Putamen (tissue), 1 donor: ENCODE measurements around the gene DGKI.

Experiments used
- DNase-seq: peaks from one replicate; pipeline ENCODE4 v3.0.0-alpha.2; 2016; ENCODE audit warnings: low spot score

DGKI gene

GRCh38 chr7:137407078-137407477 lies 439.7 kb downstream of the DGKI start:
- no peak for DNase-seq

- no peak for DNase-seq
Observed at GRCh38 chr7:137404660-137405317, 442.0 kb downstream of the DGKI start.

GRCh38 chr7:137403353-137403695 lies 443.4 kb downstream of the DGKI start:
- DNase-seq: no peak

GRCh38 chr7:137402536-137403352 lies 444.0 kb downstream of the DGKI start:
- DNase-seq: no peak

- no peak for DNase-seq
Observed at GRCh38 chr7:137399827-137400823, 446.6 kb downstream of the DGKI start.

DNA sequence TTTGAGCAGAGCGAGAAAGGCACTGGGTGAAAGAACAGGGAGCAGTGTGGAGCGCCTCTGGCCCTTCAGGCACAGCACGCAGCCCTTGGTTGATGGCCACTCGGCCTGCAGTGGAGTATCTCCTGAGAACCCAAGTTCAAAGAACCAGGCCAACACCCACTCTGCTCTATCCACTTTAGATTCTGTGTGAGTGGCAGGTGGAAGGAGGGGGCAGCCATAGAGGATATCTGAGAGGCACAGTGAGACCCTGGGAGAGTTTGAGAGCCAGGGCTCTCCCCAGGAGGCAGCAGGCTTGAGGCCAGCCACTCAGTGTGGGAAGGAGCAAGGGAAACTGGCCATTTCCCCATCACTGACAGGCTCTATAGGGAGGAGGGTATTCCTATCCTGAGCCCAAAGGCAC lies 450.7 kb downstream of the DGKI start:
- no peak for DNase-seq

DNA sequence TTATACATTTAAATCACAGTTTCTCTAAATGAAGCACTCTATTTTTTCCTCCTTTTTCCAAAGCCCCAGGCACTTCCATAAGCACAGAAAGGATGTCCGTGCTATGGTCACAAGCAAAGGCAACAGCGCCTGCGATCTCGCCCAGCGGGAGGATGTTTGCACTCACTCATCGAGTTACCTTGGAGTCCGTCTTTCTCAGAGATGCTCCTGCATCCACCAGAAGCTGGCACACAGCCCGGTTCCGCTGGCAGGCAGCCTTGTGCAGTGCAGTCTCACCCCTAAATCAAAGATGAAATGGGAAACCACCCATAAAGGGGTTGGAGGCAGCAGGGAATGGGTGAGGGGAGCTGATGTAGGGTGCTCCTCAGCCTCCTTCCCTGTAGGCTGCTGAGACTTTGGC lies 451.4 kb downstream of the DGKI start:
- no peak for DNase-seq

DNA sequence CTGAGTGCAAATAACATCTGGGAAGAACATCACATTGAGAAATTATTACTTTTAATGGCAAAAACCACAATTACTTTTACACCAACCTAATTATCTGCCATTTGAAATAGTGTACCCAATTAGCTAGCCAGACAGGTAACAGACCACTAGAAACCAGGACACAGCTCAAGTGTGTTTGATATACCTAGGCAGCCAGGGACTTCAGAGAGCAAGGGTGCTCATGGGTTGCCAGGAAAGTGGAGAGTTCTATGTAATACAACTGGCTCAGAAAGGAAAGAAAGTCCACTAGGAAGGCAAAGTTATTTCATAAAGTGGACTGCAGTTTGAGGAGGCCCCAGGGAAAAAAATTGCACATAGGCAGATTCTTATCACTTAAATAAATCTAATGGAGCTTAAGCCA lies 453.2 kb downstream of the DGKI start:
- no peak for DNase-seq

GRCh38 chr7:137390076-137390475 lies 456.7 kb downstream of the DGKI start:
- no peak for DNase-seq

- DNase-seq: no peak
Observed at GRCh38 chr7:137388916-137389315, 457.9 kb downstream of the DGKI start.

DNA sequence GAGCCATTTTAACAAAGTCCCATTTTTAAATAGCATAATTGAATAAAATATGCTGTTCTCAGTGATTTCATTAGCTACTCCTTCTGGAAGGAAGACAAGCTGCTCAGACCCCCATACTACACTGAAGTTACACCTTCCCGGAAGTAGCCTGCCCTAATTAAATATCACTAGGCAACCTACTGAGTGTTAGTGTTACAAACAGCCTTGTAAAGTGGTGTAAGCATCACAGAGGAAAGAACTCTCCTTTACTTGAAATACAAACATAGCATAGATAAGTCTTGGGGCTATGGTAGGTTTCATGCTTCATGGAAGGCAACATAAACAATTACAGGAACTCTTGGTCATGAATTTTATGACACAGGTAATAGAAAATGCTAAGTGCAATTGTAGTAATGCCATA lies 459.8 kb downstream of the DGKI start:
- DNase-seq: no peak

GRCh38 chr7:137381045-137381444 lies 465.7 kb downstream of the DGKI start:
- no peak for DNase-seq

DNA sequence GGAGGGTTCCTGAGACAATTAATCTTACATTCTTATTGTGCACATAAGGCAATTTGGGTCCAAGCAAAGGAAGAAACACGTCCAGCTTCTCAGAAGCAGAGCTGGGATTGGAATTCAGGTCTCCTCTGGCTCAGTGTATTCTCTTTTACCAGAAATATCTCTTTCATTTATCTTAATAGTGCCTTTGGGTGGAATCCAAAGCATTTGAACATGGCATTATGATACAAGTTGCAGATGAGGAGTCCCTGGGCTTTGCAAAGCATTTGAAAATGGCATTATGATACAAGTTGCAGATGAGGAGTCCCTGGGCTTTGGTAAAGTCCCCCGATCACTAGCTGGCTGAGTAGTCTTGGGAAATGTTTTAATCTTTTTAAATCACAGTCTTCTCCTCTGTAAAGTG lies 473.3 kb downstream of the DGKI start:
- no peak for DNase-seq

DNA sequence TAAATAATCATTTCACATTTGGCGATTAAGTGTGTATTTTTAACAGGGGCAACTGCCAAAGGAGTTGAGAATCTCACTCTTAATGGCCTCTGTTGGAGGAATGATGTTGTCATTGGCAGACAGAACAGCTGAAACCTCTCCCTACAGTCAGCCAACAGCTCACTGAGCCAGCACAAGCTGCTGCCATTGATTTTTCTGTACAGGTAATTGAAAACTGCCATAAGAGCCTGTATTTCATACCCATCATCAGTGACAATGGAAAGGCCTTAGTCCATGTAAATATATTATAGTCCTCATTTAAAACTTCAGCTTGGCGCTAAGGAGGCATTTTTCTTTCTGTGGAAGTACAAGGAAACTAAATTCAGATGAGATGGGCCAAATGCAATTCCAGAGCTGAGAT lies 475.2 kb downstream of the DGKI start:
- DNase-seq: no peak

- no peak for DNase-seq
Observed at GRCh38 chr7:137366995-137367394, 479.8 kb downstream of the DGKI start.

DNA sequence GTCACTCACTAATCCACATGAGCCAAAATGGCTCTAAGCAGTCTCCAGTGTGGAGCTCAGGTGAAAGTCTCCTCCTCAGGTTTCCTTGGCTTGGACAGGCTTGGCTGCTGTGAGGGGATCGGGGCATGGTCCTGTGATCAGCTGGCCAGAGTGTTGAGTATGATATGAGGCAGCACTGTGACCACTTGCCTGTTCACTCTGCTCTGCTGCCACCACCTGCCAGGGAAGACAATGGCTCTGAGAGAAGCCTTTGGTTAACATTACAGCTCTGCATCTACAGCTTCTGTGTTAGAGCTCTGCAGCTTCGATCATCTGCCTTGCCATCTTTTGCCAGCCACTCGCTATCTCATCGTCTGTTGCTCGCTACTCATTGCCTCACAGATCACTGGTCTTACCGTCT lies 483.1 kb downstream of the DGKI start:
- no peak for DNase-seq

- DNase-seq: no peak
Observed at GRCh38 chr7:137360087-137360679, 486.6 kb downstream of the DGKI start.

GRCh38 chr7:137354961-137355360 lies 491.8 kb downstream of the DGKI start:
- no peak for DNase-seq

- DNase-seq: no peak
Observed at GRCh38 chr7:137354396-137354795, 492.4 kb downstream of the DGKI start.

DNA sequence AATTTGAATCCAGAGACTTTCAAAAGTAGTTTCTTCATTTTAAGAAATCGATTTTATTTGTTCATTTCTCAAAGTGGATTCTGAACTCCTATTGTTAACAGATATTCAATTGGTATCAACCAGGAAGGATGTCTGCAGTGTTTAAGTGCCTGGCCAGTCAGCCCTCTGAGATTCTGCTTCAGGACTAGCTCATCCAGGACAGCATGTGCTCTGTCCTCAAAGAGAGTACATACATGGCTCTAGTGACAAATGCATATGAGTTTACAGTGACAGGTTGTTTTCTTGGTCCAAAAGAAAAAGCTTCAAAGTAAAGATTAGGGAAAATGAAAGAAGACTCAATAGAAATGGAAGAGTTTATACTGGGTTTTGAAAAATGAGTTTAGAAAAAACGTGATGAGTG lies 494.8 kb downstream of the DGKI start:
- DNase-seq: no peak

DNA sequence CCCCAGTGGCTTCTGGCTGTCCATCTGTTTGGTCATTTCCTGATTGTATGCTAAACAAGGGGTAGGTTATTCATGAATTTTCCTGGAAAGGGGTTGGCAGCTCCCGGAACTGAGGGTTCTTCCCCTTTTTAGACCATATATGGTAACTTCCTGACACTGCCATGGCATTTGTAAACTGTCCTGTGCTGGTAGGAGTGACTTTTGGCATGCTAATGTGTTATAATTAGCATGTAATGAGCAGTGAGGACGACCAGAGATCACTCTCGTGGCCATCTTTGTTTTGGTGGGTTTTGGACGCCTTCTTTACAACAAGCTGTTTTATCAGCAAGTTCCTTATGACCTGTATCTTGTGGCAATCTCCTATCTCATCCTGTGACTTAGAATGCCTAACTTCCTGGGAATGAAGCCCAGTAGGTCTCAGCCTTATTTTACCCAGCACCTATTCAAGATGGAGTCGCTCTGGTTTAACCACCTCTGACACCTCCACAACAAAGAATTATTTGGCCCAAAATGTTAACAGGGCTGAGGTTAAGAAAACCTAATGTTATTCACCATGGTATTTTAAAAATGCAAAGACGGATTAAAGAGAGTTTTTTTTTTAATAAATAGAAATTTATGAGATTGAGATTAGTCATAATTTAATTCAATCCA lies 500.9 kb downstream of the DGKI start:
- no peak for DNase-seq
